Neural cell (in vitro differentiated cells): Measurements from ENCODE around the gene RBMXL3. TPM values are rescaled to one million over a fixed set of nuclear protein-coding genes. Genes with fewer than 3 reads are reported as not detected.

Source experiments
- polyA plus RNA-seq: library from polyadenylated mRNA; depleted of rRNA; stranded (reverse); fragments of >200 nt; gene quantifications from 2 replicates; pipeline ENCODE4 v1.2.3, GENCODE V29; 2014

Gene RBMXL3
- polyA plus RNA-seq, 1 donor from 2014 or later: not detected

Other genes with a start within 250 kb of the RBMXL3 start
- gene IL13RA2, start 171.8 kb upstream of the RBMXL3 start, polyA plus RNA-seq: 1.4 and 3.1 TPM in 2 replicates
- gene LRCH2, start 44.7 kb downstream of the RBMXL3 start, polyA plus RNA-seq: 43.3 and 46.6 TPM in 2 replicates
- gene LUZP4, start 100.3 kb downstream of the RBMXL3 start, polyA plus RNA-seq: not detected in 2 replicates